DMS79 (cell line): ENCODE measurements around the gene ALX4.

Experiments
- DNase-seq: peaks from one replicate; lab custom pipeline; 2025; lab: John Stamatoyannopoulos, UW

Gene ALX4

GRCh38 chr11:44309478-44310205 is at the start of gene ALX4:
Gene ALX4 (minus strand): TSS chr11:44310139. CDS start chr11:44310062, 77 bp downstream.
- no peak for DNase-seq

DNA sequence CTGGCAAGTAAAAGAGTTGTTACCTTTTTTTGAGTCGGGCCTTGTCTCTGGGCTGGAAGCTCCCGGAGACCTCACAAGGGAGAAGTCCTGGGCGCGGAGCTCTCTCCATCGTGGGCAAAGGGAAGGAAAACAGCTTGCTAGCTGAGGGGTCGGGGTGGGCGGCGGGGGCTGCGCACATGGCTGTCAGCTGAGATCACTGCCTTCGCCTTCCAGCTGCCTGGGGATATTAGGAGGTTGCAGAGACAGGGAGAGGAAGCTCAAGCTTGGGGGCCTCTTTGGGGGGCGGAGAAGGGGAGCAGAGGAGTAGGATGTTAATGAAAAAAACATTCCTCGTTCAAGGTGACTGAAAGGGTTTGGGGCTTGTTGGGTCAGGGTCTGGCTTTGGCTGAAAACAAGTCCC is 49.2 kb upstream of the ALX4 start:
- no peak for DNase-seq

GRCh38 chr11:44358713-44359112 is 48.8 kb upstream of the ALX4 start:
- no peak for DNase-seq

GRCh38 chr11:44357711-44358110 is 47.8 kb upstream of the ALX4 start:
- no peak for DNase-seq

GRCh38 chr11:44356351-44356750 is 46.4 kb upstream of the ALX4 start:
- no peak for DNase-seq

- no peak for DNase-seq
Observed at GRCh38 chr11:44351898-44352498, 42.1 kb upstream of the ALX4 start.

- no peak for DNase-seq
Observed at GRCh38 chr11:44351006-44351660, 41.2 kb upstream of the ALX4 start.

DNA sequence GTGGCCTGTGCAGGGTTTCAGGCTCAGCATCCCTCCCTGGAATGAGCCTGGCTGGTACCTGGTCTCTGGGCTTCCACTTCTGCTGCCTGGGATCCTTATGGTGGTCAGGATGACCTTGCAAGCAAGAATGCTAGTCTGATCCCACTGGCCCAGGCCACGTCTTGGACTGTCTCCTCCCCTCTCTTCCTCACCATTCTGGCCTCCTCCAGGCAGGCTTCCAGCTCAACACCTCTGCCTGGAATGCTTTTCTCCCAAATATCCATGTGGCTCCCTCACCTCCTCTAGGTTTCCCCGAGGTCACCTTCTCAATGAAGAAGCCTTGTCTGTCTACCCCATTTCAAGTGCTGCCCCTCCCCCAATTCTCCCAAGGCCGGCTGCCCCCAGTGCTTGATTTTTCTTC is 39.4 kb upstream of the ALX4 start:
- DNase-seq = no peak

- DNase-seq = no peak
Observed at GRCh38 chr11:44348721-44349120, 38.8 kb upstream of the ALX4 start.

- DNase-seq = no peak
Observed at GRCh38 chr11:44348114-44348513, 38.2 kb upstream of the ALX4 start.

GRCh38 chr11:44347538-44347937 is 37.6 kb upstream of the ALX4 start:
- DNase-seq = no peak

DNA sequence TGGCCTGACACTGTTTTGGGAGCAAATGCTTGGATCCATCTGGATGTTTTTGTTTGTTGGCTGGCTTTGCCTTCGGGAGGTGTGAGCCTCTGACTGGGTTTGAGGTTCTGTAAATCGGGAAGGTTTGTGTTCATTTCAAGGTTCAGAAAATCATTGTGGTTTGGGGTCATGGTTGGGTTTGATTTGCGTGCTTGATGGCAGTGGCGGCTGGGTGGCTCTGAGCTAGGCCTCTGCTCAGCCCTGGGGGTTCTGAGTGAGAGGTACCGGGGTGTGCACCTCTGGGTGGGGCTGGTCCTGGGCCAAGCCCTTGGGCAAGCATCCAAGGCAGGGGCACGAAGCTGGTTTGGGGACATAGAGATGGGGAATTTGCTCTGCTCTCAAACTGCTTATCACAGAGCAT is 37.0 kb upstream of the ALX4 start:
- DNase-seq = no peak

DNA sequence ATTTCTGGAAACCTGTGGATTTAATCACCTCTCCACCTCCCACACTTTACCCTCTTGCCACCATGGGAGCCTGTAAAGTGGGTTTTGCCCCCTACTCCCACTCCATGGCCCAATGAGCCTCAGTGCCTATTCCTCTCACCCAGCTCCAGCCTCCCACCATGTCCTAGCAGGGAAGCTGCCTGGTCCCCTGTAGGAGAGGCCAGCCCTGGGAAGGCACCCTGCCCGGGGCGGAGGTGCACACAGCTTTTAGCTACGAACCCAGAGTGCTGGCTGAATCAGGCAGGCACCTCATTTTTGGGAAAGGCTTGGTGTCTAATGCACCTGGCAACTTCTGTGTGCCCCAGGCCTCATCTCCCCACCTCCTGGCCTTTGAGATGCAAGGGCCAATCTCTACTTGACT is 35.8 kb upstream of the ALX4 start:
- DNase-seq = no peak

- no peak for DNase-seq
Observed at GRCh38 chr11:44344921-44345320, 35.0 kb upstream of the ALX4 start.

DNA sequence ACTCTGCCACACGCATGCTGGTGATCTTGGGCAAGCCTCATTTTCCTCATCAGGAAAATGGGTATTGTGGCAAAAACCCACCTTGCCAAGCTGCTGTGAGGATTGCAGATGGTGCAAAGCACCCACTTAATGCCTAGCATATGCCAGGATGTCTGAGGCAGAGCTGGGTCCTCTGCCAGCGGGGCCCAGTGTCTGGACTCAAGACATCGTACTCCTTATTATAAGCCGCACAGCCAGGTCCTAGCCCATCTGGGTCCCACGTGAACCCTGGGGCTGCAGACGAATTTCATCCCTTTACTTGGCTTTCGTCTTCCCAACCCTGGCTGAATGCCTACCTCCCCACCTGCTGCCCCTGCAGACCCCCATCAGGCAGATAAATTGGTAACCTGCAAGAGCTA is 34.5 kb upstream of the ALX4 start:
- DNase-seq = no peak

GRCh38 chr11:44343778-44344422 is 34.0 kb upstream of the ALX4 start:
- DNase-seq = no peak

DNA sequence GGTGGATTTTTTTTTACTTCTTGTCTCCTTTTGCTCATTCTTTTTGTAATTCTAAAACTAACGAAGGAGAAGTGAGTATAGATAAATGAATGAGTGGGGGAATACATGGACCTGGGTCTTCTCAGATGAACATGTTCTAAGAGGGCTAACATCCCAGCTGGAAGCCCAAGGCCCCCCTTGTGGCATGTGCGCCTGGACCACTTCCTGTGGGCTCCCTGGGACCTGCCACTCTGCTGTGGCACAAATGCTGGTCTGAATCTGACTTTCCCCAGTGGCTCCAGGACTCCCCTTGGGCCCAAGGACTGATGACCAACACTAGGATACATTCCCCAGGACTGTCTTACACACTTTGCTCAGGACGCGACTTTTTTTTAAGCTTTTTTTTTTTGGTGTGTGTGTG is 32.7 kb upstream of the ALX4 start:
- DNase-seq = no peak

DNA sequence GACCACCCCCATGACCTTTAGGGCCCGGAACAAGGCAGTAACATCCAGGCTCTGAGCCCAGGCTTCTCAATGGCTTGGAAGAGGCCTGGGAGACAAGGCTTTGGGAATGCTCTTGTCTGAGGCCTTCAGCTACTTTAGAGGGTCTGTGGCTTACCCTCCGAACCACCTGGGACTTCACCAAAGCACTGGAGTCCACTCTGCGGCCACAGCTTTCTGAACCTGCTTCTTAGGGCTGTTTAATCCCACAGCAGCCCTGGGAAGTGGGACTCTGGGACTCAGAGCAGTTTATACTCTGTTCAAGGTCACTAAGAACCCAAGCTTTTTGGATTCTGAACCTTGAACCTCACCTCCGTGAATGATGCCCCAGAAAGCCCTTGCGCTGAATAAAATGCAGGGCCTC is 30.7 kb upstream of the ALX4 start:
- DNase-seq = no peak

DNA sequence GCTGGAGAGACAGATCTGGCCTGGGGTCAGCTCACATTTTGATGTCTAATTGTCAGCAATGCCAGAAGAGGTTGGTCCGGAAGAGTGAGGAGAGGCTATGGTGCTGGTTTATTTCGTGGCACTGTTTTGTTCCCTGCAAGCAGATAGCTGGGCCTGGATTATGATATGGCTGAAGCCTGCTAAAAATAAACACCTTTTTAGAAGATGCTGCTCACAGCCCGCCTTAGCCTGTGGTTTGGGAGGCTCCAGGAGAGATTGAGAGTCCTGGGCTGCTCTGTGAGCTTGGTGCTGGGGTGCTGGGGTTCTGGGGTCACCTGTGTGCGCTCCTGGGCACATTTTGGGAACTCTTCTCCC is 29.6 kb upstream of the ALX4 start:
- no peak for DNase-seq

- no peak for DNase-seq
Observed at GRCh38 chr11:44338698-44339529, 29.0 kb upstream of the ALX4 start.

DNA sequence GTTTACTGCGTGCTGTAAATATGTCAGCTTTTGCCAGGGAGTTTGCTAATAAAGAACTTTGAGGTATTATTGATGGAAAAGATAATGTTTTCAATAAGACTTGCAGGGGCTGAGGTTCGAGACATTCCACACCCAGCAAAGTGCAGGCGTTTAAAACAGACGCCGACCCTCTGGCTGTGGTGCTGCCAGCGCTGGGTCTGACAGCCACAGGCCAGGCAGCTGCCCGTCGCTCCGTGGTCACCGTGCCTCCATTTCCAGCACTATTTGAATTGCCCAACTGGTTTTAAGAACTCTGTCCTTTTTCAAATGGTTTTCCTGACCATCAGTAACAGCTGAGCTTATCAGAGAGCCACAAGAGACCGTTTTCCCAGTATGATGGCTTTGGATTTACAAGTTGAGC is 28.1 kb upstream of the ALX4 start:
- DNase-seq = no peak

DNA sequence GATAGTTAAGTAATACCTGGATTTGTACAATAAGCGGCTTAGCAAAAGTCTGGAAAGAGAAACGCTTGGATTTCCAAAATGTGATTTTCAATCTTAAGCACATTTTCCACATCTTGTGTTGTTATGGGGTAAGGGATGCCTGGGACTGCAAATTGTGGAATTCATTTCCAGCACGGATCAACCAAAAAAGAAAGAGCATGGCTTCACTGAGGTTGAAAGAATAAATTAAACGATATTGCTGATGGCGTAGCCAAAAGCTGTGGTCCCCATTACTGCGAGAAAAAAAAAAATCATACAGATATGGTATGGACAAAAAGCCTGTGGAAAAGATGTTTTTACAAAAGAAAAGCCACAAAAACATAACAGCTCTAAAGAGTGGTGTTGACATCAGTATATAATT is 26.0 kb upstream of the ALX4 start:
- no peak for DNase-seq
